Skeletal muscle satellite cell (primary cell): ENCODE results near the gene CZIB.

Experiments used
- H3K27me3 ChIP-seq: 2 replicates; pipeline ENCODE4 v1.7.0; 2013; ENCODE audit warnings: low read length; ENCODE audit not compliant: control insufficient read depth, insufficient read depth
- H3K36me3 ChIP-seq: 2 replicates; pipeline ENCODE4 v1.7.0; 2013; ENCODE audit warnings: mild to moderate bottlenecking, control low read depth, low read length; ENCODE audit not compliant: insufficient read depth
- H3K4me1 ChIP-seq: 2 replicates; pipeline ENCODE4 v1.7.0; 2013; ENCODE audit warnings: low read length; ENCODE audit not compliant: control insufficient read depth, insufficient read depth
- H3K4me2 ChIP-seq: 2 replicates; pipeline ENCODE4 v1.7.0; 2013; ENCODE audit warnings: mild to moderate bottlenecking, low read length
- H3K4me3 ChIP-seq: 2 replicates; pipeline ENCODE4 v1.7.0; 2013; ENCODE audit warnings: low read length
- H3K9ac ChIP-seq: 2 replicates; pipeline ENCODE4 v1.7.0; 2013; ENCODE audit warnings: mild to moderate bottlenecking, low read depth, low read length, moderate library complexity
- H3K9me3 ChIP-seq: replicated peaks from 2 replicates; pipeline ENCODE4 v1.7.0; 2013; ENCODE audit warnings: mild to moderate bottlenecking, control low read depth, low read length

CZIB gene

GRCh38 chr1:53183095-53183990 lies 37.1 kb downstream of the CZIB start:
- H3K36me3 ChIP-seq = no peaks in the 10 kb centered on the region
- peaks cover 9% of the 10 kb centered on the region for H3K27me3 ChIP-seq
- H3K4me3 ChIP-seq = no peak overlapping the region
- H3K9me3 ChIP-seq = no peaks in the 10 kb centered on the region
- H3K4me1 ChIP-seq = peaks cover 10% of the 10 kb centered on the region
- no peak overlapping the region for H3K9ac ChIP-seq
- no peak overlapping the region for H3K4me2 ChIP-seq

GRCh38 chr1:53182716-53183094 lies 37.7 kb downstream of the CZIB start:
- Histone ChIP-seq H3K27me3 (peaks cover 9% of the 10 kb centered on the region), H3K4me2 (no peak overlapping the region), H3K36me3 (no peaks in the 10 kb centered on the region), H3K4me1 (peaks cover 4% of the 10 kb centered on the region), H3K4me3 (no peak overlapping the region), H3K9ac (no peak overlapping the region), H3K9me3 (no peaks in the 10 kb centered on the region)

- Histone ChIP-seq H3K9me3 (no peaks in the 10 kb centered on the region), H3K4me2 (no peak overlapping the region), H3K4me3 (no peak overlapping the region), H3K36me3 (no peaks in the 10 kb centered on the region), H3K4me1 (no peaks in the 10 kb centered on the region), H3K27me3 (peaks cover 15% of the 10 kb centered on the region), H3K9ac (no peak overlapping the region)
These were observed 38.3 kb downstream of the CZIB start for GRCh38 chr1:53182111-53182593.

GRCh38 chr1:53180951-53181350 lies 39.5 kb downstream of the CZIB start:
- no peaks in the 10 kb centered on the region for H3K36me3 ChIP-seq
- H3K27me3 ChIP-seq = peaks cover 24% of the 10 kb centered on the region
- H3K4me2 ChIP-seq = no peak overlapping the region
- no peak overlapping the region for H3K4me3 ChIP-seq
- no peak overlapping the region for H3K9ac ChIP-seq
- H3K4me1 ChIP-seq = no peaks in the 10 kb centered on the region
- no peaks in the 10 kb centered on the region for H3K9me3 ChIP-seq

GRCh38 chr1:53180226-53180625 lies 40.2 kb downstream of the CZIB start:
- Histone ChIP-seq H3K4me1 (peaks cover 3% of the 10 kb centered on the region), H3K36me3 (no peaks in the 10 kb centered on the region), H3K9ac (no peak overlapping the region), H3K4me3 (no peak overlapping the region), H3K4me2 (no peak overlapping the region), H3K9me3 (no peaks in the 10 kb centered on the region), H3K27me3 (peaks cover 30% of the 10 kb centered on the region)

- no peaks in the 10 kb centered on the region for H3K9me3 ChIP-seq
- H3K4me3 ChIP-seq = no peak overlapping the region
- H3K27me3 ChIP-seq = peaks cover 30% of the 10 kb centered on the region
- no peaks in the 10 kb centered on the region for H3K36me3 ChIP-seq
- no peak overlapping the region for H3K4me2 ChIP-seq
- H3K4me1 ChIP-seq = peaks cover 7% of the 10 kb centered on the region
- no peak overlapping the region for H3K9ac ChIP-seq
These were observed 43.8 kb downstream of the CZIB start for GRCh38 chr1:53176452-53177208.

GRCh38 chr1:53174971-53175913 lies 45.2 kb downstream of the CZIB start:
- Histone ChIP-seq H3K36me3 (no peaks in the 10 kb centered on the region), H3K4me3 (no peak overlapping the region), H3K4me2 (no peak overlapping the region), H3K4me1 (peaks cover 7% of the 10 kb centered on the region), H3K9ac (no peak overlapping the region), H3K27me3 (peaks cover 23% of the 10 kb centered on the region), H3K9me3 (no peaks in the 10 kb centered on the region)

- Histone ChIP-seq H3K9me3 (no peaks in the 10 kb centered on the region), H3K27me3 (peaks cover 20% of the 10 kb centered on the region), H3K4me2 (peak overlapping the region; percentile 36), H3K9ac (no peak overlapping the region), H3K36me3 (no peaks in the 10 kb centered on the region), H3K4me1 (peaks cover 7% of the 10 kb centered on the region), H3K4me3 (no peak overlapping the region)
These were observed 47.9 kb downstream of the CZIB start for GRCh38 chr1:53172426-53173128.

GRCh38 chr1:53166912-53167311 lies 53.5 kb downstream of the CZIB start:
- H3K27me3 ChIP-seq = peaks cover 39% of the 10 kb centered on the region
- no peak overlapping the region for H3K4me2 ChIP-seq
- H3K9ac ChIP-seq = no peak overlapping the region
- H3K9me3 ChIP-seq = no peaks in the 10 kb centered on the region
- H3K36me3 ChIP-seq = no peaks in the 10 kb centered on the region
- H3K4me3 ChIP-seq = no peak overlapping the region
- H3K4me1 ChIP-seq = no peaks in the 10 kb centered on the region

GRCh38 chr1:53166366-53166765 lies 54.1 kb downstream of the CZIB start:
- H3K27me3 ChIP-seq = peaks cover 39% of the 10 kb centered on the region
- H3K4me2 ChIP-seq = no peak overlapping the region
- no peaks in the 10 kb centered on the region for H3K9me3 ChIP-seq
- H3K4me3 ChIP-seq = no peak overlapping the region
- no peaks in the 10 kb centered on the region for H3K4me1 ChIP-seq
- no peak overlapping the region for H3K9ac ChIP-seq
- no peaks in the 10 kb centered on the region for H3K36me3 ChIP-seq
